A673 (cell line): ENCODE data around the gene BICC1. TPM values are rescaled to one million over a fixed set of nuclear protein-coding genes. Genes with fewer than 3 reads are reported as not detected.

Source experiments
- BruUV-seq: library from RNA; stranded (reverse); fragments of 400-500 nt; replicated peaks from 2 replicates; lab custom pipeline; 2021; lab: Mats Ljungman, UMichigan
- CTCF ChIA-PET: fragments of 300-600 bp; sonication (Branson Sonifier 250); formaldehyde crosslinking; loops from one replicate; lab custom pipeline; 2022; ENCODE audit warnings: antibody characterized with exemption; lab: Charles Lee
- POLR2A ChIA-PET: fragments of 300-600 bp; sonication (Branson Sonifier 250); formaldehyde crosslinking; loops from one replicate; lab custom pipeline; 2022; ENCODE audit warnings: antibody characterized with exemption; ENCODE audit not compliant: low non-redundant PET; lab: Charles Lee
- DNase-seq: peaks from one replicate; pipeline ENCODE4 v3.0.0-alpha.2; 2015; ENCODE audit warnings: low spot score
- H3K27ac ChIP-seq: fragments of 200-600 bp; sonication (generic); 2 replicates; pipeline ENCODE4 v1.5.1; 2016; ENCODE audit warnings: mixed run types, low read depth, mild to moderate bottlenecking, mixed read lengths, antibody characterized with exemption, low read length; ENCODE audit not compliant: poor library complexity, severe bottlenecking
- H3K27me3 ChIP-seq: fragments of 200-600 bp; sonication (generic); replicated peaks from 2 replicates; pipeline ENCODE4 v1.6.1; 2017; ENCODE audit warnings: mixed run types, low read depth, mild to moderate bottlenecking, mixed read lengths, antibody characterized with exemption, low read length; ENCODE audit not compliant: insufficient read depth, poor library complexity
- H3K36me3 ChIP-seq: fragments of 200-600 bp; sonication (generic); 2 replicates; pipeline ENCODE4 v1.6.1; 2016; ENCODE audit warnings: mixed run types, mild to moderate bottlenecking, mixed read lengths, antibody characterized with exemption, low read length; ENCODE audit not compliant: insufficient read depth, poor library complexity, severe bottlenecking
- H3K4me1 ChIP-seq: fragments of 200-600 bp; sonication (generic); 2 replicates; pipeline ENCODE4 v1.6.1; 2017; ENCODE audit warnings: mixed run types, mild to moderate bottlenecking, mixed read lengths, antibody characterized with exemption, low read length; ENCODE audit not compliant: insufficient read depth, poor library complexity, severe bottlenecking
- H3K4me3 ChIP-seq: fragments of 200-600 bp; sonication (generic); 2 replicates; pipeline ENCODE4 v1.5.1; 2016; ENCODE audit warnings: low read depth, mixed run types, mild to moderate bottlenecking, mixed read lengths, low read length; ENCODE audit not compliant: poor library complexity, severe bottlenecking
- H3K9me3 ChIP-seq: fragments of 200-600 bp; sonication (generic); 2 replicates; pipeline ENCODE4 v1.6.1; 2016; ENCODE audit warnings: mixed run types, low read depth, mild to moderate bottlenecking, mixed read lengths, antibody characterized with exemption, low read length; ENCODE audit not compliant: poor library complexity, severe bottlenecking
- EZH2 ChIP-seq: fragments of 200-600 bp; sonication (generic); IDR thresholded peaks from 2 replicates; pipeline ENCODE4 v1.6.1; 2017; ENCODE audit warnings: borderline replicate concordance, low read depth, mild to moderate bottlenecking, mixed read lengths, antibody characterized with exemption, low read length; ENCODE audit not compliant: poor library complexity, severe bottlenecking
- intact Hi-C: fragments of 100-400 bp; cut with micrococcal nuclease; formaldehyde crosslinking; loops from one replicate; pipeline ENCODE4 v1.10.0; 2022; ENCODE audit not compliant: unreplicated experiment
- total RNA-seq: library from RNA; stranded (reverse); gene quantifications from 2 replicates; pipeline ENCODE4 v1.2.3, GENCODE V29; 2021
- TF ChIP-seq, protein P1 (sequence below): fragments of 300-800, 200-600 bp; sonication (generic); conservative IDR thresholded peaks from 2 replicates; pipeline ENCODE4 v1.5.1; 2017; ENCODE audit warnings: low read depth, mild to moderate bottlenecking, antibody characterized with exemption, low read length, moderate library complexity, mixed read lengths

BICC1 gene
- total RNA-seq, 1 experiment from 2014 or later, result 1.6 TPM

GRCh38 chr10:58821752-58822056, 309.0 kb downstream of the BICC1 start:
- no peaks in the 10 kb centered on the region for H3K9me3 ChIP-seq
- H3K4me3 ChIP-seq, result no peak overlapping the region
- H3K27me3 ChIP-seq, result no peaks in the 10 kb centered on the region
- intact Hi-C loops, result no loop called here
- DNase-seq, result no peak
- H3K4me1 ChIP-seq, result peaks cover 11% of the 10 kb centered on the region
- ChIA-PET POLR2A (no interaction called here), CTCF (no interaction called here)
- no peaks in the 10 kb centered on the region for H3K36me3 ChIP-seq
- TF ChIP-seq, protein P1, sequence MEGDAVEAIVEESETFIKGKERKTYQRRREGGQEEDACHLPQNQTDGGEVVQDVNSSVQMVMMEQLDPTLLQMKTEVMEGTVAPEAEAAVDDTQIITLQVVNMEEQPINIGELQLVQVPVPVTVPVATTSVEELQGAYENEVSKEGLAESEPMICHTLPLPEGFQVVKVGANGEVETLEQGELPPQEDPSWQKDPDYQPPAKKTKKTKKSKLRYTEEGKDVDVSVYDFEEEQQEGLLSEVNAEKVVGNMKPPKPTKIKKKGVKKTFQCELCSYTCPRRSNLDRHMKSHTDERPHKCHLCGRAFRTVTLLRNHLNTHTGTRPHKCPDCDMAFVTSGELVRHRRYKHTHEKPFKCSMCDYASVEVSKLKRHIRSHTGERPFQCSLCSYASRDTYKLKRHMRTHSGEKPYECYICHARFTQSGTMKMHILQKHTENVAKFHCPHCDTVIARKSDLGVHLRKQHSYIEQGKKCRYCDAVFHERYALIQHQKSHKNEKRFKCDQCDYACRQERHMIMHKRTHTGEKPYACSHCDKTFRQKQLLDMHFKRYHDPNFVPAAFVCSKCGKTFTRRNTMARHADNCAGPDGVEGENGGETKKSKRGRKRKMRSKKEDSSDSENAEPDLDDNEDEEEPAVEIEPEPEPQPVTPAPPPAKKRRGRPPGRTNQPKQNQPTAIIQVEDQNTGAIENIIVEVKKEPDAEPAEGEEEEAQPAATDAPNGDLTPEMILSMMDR, result no peak
- TF ChIP-seq EZH2, result no peak
- no peak overlapping the region for H3K27ac ChIP-seq
- no TSS peak for BruUV-seq

- TF ChIP-seq, protein P1, result no peak
- TF ChIP-seq EZH2, result no peak
- no TSS peak for BruUV-seq
- CTCF ChIA-PET, result no interaction called here
Observed at GRCh38 chr10:58823983-58824382, 311.3 kb downstream of the BICC1 start.

GRCh38 chr10:58824396-58824795, 311.7 kb downstream of the BICC1 start:
- H3K27ac ChIP-seq, result no peak overlapping the region
- no peaks in the 10 kb centered on the region for H3K36me3 ChIP-seq
- DNase-seq, result no peak
- H3K4me1 ChIP-seq, result peaks cover 11% of the 10 kb centered on the region
- ChIA-PET CTCF (no interaction called here), POLR2A (no interaction called here)
- no peaks in the 10 kb centered on the region for H3K27me3 ChIP-seq
- BruUV-seq, result no TSS peak
- no peaks in the 10 kb centered on the region for H3K9me3 ChIP-seq
- H3K4me3 ChIP-seq, result no peak overlapping the region
- intact Hi-C loops, result no loop called here
- TF ChIP-seq, protein P1, result no peak
- no peak for TF ChIP-seq EZH2

More at GRCh38 chr10:58823983-58824382, 311.3 kb downstream of the BICC1 start:
- H3K27me3 ChIP-seq, result no peaks in the 10 kb centered on the region
- POLR2A ChIA-PET, result no interaction called here
- DNase-seq, result no peak
- intact Hi-C loops, result no loop called here
- peaks cover 11% of the 10 kb centered on the region for H3K4me1 ChIP-seq
- H3K4me3 ChIP-seq, result no peak overlapping the region
- H3K27ac ChIP-seq, result no peak overlapping the region
- no peaks in the 10 kb centered on the region for H3K36me3 ChIP-seq
- H3K9me3 ChIP-seq, result no peaks in the 10 kb centered on the region
